GM23248 (cell line): Measurements from ENCODE around the gene MAML2. TPM values are rescaled to one million over a fixed set of nuclear protein-coding genes. Genes with fewer than 3 reads are reported as not detected.
A peak's percentile ranks its signal among the peaks of the same experiment; 100 is the strongest.

Experiments
- DNase-seq: peaks from one replicate; pipeline ENCODE4 v3.0.0-alpha.2; 2015
- H2AFZ ChIP-seq: fragments of 200-600 bp; sonication (generic); 2 replicates; pipeline ENCODE4 v1.6.1; 2016; ENCODE audit warnings: antibody characterized with exemption
- H3F3A ChIP-seq: fragments of 200-600 bp; sonication (generic); 2 replicates; pipeline ENCODE4 v1.6.1; 2016; ENCODE audit warnings: mild to moderate bottlenecking, antibody characterized with exemption, mixed run types; ENCODE audit not compliant: insufficient read depth
- H3K27ac ChIP-seq: fragments of 200-600 bp; sonication (generic); 2 replicates; pipeline ENCODE4 v1.5.1; 2016; ENCODE audit warnings: mild to moderate bottlenecking
- H3K27me3 ChIP-seq: fragments of 200-600 bp; sonication (generic); replicated peaks from 2 replicates; pipeline ENCODE4 v1.6.1; 2016; ENCODE audit warnings: mild to moderate bottlenecking; ENCODE audit not compliant: insufficient read depth
- H3K36me3 ChIP-seq: fragments of 200-600 bp; sonication (generic); 2 replicates; pipeline ENCODE4 v1.6.1; 2016; ENCODE audit warnings: low read depth, mild to moderate bottlenecking
- H3K4me1 ChIP-seq: fragments of 200-600 bp; sonication (generic); 2 replicates; pipeline ENCODE4 v1.6.1; 2016; ENCODE audit warnings: mild to moderate bottlenecking; ENCODE audit not compliant: insufficient read depth
- H3K4me2 ChIP-seq: fragments of 200-600 bp; sonication (generic); one replicate; pipeline ENCODE4 v1.6.1; 2016; ENCODE audit warnings: mild to moderate bottlenecking; ENCODE audit not compliant: unreplicated experiment
- H3K4me3 ChIP-seq: fragments of 200-600 bp; sonication (generic); 2 replicates; pipeline ENCODE4 v1.5.1; 2016; ENCODE audit warnings: mild to moderate bottlenecking
- H3K79me2 ChIP-seq: fragments of 200-600 bp; sonication (generic); 2 replicates; pipeline ENCODE4 v1.6.1; 2016; ENCODE audit warnings: mild to moderate bottlenecking; ENCODE audit not compliant: insufficient read depth
- H3K9ac ChIP-seq: fragments of 200-600 bp; sonication (generic); 2 replicates; pipeline ENCODE4 v1.6.1; 2016; ENCODE audit warnings: mild to moderate bottlenecking
- H3K9me2 ChIP-seq: fragments of 200-600 bp; sonication (generic); 2 replicates; pipeline ENCODE4 v1.6.1; 2016; ENCODE audit warnings: mixed run types, mild to moderate bottlenecking, moderate library complexity; ENCODE audit not compliant: insufficient read depth
- H3K9me3 ChIP-seq: fragments of 200-600 bp; sonication (generic); one replicate; pipeline ENCODE4 v1.6.1; 2017; ENCODE audit warnings: low read depth
- H4K20me1 ChIP-seq: fragments of 200-600 bp; sonication (generic); 2 replicates; pipeline ENCODE4 v1.6.0; 2016; ENCODE audit not compliant: insufficient read depth
- EZH2 ChIP-seq: fragments of 200-600 bp; sonication (generic); IDR thresholded peaks from 2 replicates; pipeline ENCODE4 v1.6.1; 2018; ENCODE audit warnings: antibody characterized with exemption, mild to moderate bottlenecking; ENCODE audit not compliant: insufficient read depth, poor library complexity, severe bottlenecking
- EZH2phosphoT487 ChIP-seq: fragments of 200-600 bp; sonication (generic); IDR thresholded peaks from 2 replicates; pipeline ENCODE4 v1.6.1; 2018; ENCODE audit warnings: antibody characterized with exemption, moderate library complexity, mild to moderate bottlenecking, low read depth; ENCODE audit not compliant: insufficient read depth
- WGBS, 2 experiments: methylation state at CpG; one replicate each; pipeline ENCODE4 v1.1.6; 2015 to 2017; ENCODE audit warnings: low lambda C conversion rate in 2 of 2, low coverage in 1 of 2; ENCODE audit errors: missing lambda C conversion rate in 2 of 2; 5-methylcytosine and 5-hydroxymethylcytosine counted together
- in situ Hi-C: fragments of 300-500 bp; cut with MboI; formaldehyde crosslinking; loops from 2 replicates; pipeline ENCODE4 v1.15.0; 2020
- polyA plus RNA-seq: library from polyadenylated mRNA; unstranded; fragments of >200 nt; fragmentation: Nextera tagmentation; extraction: Ambion mirVana; gene quantifications from 2 replicates; pipeline ENCODE4 v1.2.1, GENCODE V29; 2016
- total RNA-seq: library from RNA; depleted of rRNA; stranded (reverse); fragments of >200 nt; shearing (Covaris generic); gene quantifications from 2 replicates; pipeline ENCODE4 v1.2.3, GENCODE V29; 2014

The MAML2 gene
- total and polyA plus RNA-seq, 2 experiments from 2014 or later, result 7.4 to 23.7 TPM

- in situ Hi-C loops, result loop anchor here (10.0 kb wide), 1 partner anchor 289 kb away; the partner anchor contains the start of gene MAML2
- TF ChIP-seq EZH2phosphoT487, result no peak
- TF ChIP-seq EZH2, result no peak
- Histone ChIP-seq H4K20me1 (no peaks in the 10 kb centered on the region), H3K36me3 (peaks cover 7% of the 10 kb centered on the region; the same call in 1 of the 2 replicates), H3K27me3 (no peaks in the 10 kb centered on the region), H3F3A (peaks cover 60% of the 10 kb centered on the region), H3K9me2 (no peaks in the 10 kb centered on the region), H3K9me3 (no peaks in the 10 kb centered on the region), H3K4me3 (no peak overlapping the region), H3K9ac (peak overlapping the region; percentile 44), H3K4me1 (peaks cover 70% of the 10 kb centered on the region), H3K79me2 (peaks cover 88% of the 10 kb centered on the region), H3K4me2 (peak overlapping the region; percentile 45), H3K27ac (peak overlapping the region; percentile 66), H2AFZ (no peak overlapping the region)
- WGBS, 2 experiments, result 29 to 31% methylated on average over 3 of the region's 3 CpGs
- peak; percentile 71 for DNase-seq
Observed at GRCh38 chr11:96055706-96056387, 287.1 kb downstream of the MAML2 start.

- no peaks in the 10 kb centered on the region for H4K20me1 ChIP-seq
- no peaks in the 10 kb centered on the region; the same call in 1 of the 2 replicates for H3K36me3 ChIP-seq
- TF ChIP-seq EZH2phosphoT487, result no peak
- no peak for TF ChIP-seq EZH2
- H3K4me1 ChIP-seq, result peaks cover 65% of the 10 kb centered on the region
- no peaks in the 10 kb centered on the region for H3K27me3 ChIP-seq
- 8 to 9% methylated on average over 2 of the region's 2 CpGs for WGBS, 2 experiments
- in situ Hi-C loops, result loop anchor here (10.0 kb wide), 1 partner anchor 290 kb away; the partner anchor contains the start of gene MAML2
- DNase-seq, result peak; percentile 66
- no peaks in the 10 kb centered on the region for H3K9me2 ChIP-seq
- H3F3A ChIP-seq, result peaks cover 53% of the 10 kb centered on the region
- H3K4me3 ChIP-seq, result no peak overlapping the region
- peak overlapping the region; percentile 44 for H3K9ac ChIP-seq
- peaks cover 84% of the 10 kb centered on the region for H3K79me2 ChIP-seq
- H3K9me3 ChIP-seq, result no peaks in the 10 kb centered on the region
- no peak overlapping the region for H2AFZ ChIP-seq
- peak overlapping the region; percentile 45 for H3K4me2 ChIP-seq
- peak overlapping the region; percentile 66 for H3K27ac ChIP-seq
Observed at GRCh38 chr11:96054870-96055705, 287.9 kb downstream of the MAML2 start.

GRCh38 chr11:96052921-96053651, 289.9 kb downstream of the MAML2 start:
- Histone ChIP-seq H3K36me3 (no peaks in the 10 kb centered on the region), H3K79me2 (peaks cover 79% of the 10 kb centered on the region), H3K4me3 (peak overlapping the region; percentile 5; the same call in 1 of the 2 replicates), H3K9ac (no peak overlapping the region; the same call in 1 of the 2 replicates), H3K4me2 (peak overlapping the region; percentile 49), H3K27me3 (no peaks in the 10 kb centered on the region), H3K27ac (peak overlapping the region; percentile 47), H4K20me1 (no peaks in the 10 kb centered on the region), H3K4me1 (peaks cover 82% of the 10 kb centered on the region), H2AFZ (no peak overlapping the region), H3F3A (peaks cover 60% of the 10 kb centered on the region), H3K9me3 (no peaks in the 10 kb centered on the region), H3K9me2 (no peaks in the 10 kb centered on the region)
- no peak for TF ChIP-seq EZH2
- no peak for TF ChIP-seq EZH2phosphoT487
- 71 to 75% methylated on average over 2 of the region's 2 CpGs for WGBS, 2 experiments
- in situ Hi-C loops, result loop anchor here (10.0 kb wide), 1 partner anchor 292 kb away; the partner anchor contains the start of gene MAML2
- DNase-seq, result peak; percentile 72

GRCh38 chr11:96051820-96052219, 291.2 kb downstream of the MAML2 start:
- no peak overlapping the region for H3K4me2 ChIP-seq
- no peaks in the 10 kb centered on the region for H4K20me1 ChIP-seq
- H3K27ac ChIP-seq, result peak overlapping the region; percentile 47; the same call in 1 of the 2 replicates
- WGBS, 2 experiments, result 17 to 34% methylated on average over 1 of the region's 1 CpG
- H2AFZ ChIP-seq, result no peak overlapping the region
- H3K9ac ChIP-seq, result no peak overlapping the region
- H3K4me1 ChIP-seq, result peaks cover 78% of the 10 kb centered on the region
- H3K27me3 ChIP-seq, result no peaks in the 10 kb centered on the region
- H3K4me3 ChIP-seq, result no peak overlapping the region
- DNase-seq, result no peak
- H3F3A ChIP-seq, result peaks cover 55% of the 10 kb centered on the region
- no peaks in the 10 kb centered on the region for H3K9me2 ChIP-seq
- no peaks in the 10 kb centered on the region for H3K9me3 ChIP-seq
- H3K36me3 ChIP-seq, result no peaks in the 10 kb centered on the region
- peaks cover 79% of the 10 kb centered on the region for H3K79me2 ChIP-seq
- TF ChIP-seq EZH2 (no peak), EZH2phosphoT487 (no peak)
- in situ Hi-C loops, result loop anchor here (10.0 kb wide), 1 partner anchor 293 kb away; the partner anchor contains the start of gene MAML2
